Measurements from ENCODE around the gene COX4I2.

DNA sequence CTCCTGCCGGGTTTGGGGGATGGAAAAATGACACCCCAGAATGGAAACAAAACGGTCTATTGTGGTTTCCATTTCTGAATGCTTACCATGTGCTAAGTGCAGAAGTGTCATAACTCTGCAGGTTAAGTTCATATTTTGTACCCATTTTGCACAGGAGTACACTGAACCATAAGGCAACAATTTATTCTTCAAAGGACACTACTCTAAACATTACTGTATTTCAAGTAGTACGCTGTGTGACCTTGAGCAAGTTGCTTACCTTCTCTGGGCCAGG is 42.4 kb upstream of the COX4I2 start:
- TF ChIP-seq ZFX (IDR thresholded peaks at IDR 0.05; ENCODE audit: borderline replicate concordance) = no peak
- TF ChIP-seq, protein P1, sequence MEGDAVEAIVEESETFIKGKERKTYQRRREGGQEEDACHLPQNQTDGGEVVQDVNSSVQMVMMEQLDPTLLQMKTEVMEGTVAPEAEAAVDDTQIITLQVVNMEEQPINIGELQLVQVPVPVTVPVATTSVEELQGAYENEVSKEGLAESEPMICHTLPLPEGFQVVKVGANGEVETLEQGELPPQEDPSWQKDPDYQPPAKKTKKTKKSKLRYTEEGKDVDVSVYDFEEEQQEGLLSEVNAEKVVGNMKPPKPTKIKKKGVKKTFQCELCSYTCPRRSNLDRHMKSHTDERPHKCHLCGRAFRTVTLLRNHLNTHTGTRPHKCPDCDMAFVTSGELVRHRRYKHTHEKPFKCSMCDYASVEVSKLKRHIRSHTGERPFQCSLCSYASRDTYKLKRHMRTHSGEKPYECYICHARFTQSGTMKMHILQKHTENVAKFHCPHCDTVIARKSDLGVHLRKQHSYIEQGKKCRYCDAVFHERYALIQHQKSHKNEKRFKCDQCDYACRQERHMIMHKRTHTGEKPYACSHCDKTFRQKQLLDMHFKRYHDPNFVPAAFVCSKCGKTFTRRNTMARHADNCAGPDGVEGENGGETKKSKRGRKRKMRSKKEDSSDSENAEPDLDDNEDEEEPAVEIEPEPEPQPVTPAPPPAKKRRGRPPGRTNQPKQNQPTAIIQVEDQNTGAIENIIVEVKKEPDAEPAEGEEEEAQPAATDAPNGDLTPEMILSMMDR (IDR thresholded peaks at IDR 0.05) = no peak
